Hepatocyte (in vitro differentiated cells): ENCODE data around the gene CRBN. TPM values are rescaled to one million over a fixed set of nuclear protein-coding genes. Genes with fewer than 3 reads are reported as not detected.

Experiments
- DNase-seq: peaks from one replicate; pipeline ENCODE4 v3.0.0-alpha.2; 2016; ENCODE audit warnings: low spot score
- H2AFZ ChIP-seq: fragments of 200-600 bp; sonication (generic); 2 replicates; pipeline ENCODE4 v1.6.0; 2016; ENCODE audit warnings: antibody characterized with exemption, mild to moderate bottlenecking
- H3K27ac ChIP-seq: fragments of 200-600 bp; sonication (generic); 2 replicates; pipeline ENCODE4 v1.5.1; 2016; ENCODE audit warnings: mild to moderate bottlenecking
- H3K27me3 ChIP-seq: fragments of 200-600 bp; sonication (generic); 2 replicates; pipeline ENCODE4 v1.6.1; 2016
- H3K36me3 ChIP-seq: fragments of 200-600 bp; sonication (generic); replicated peaks from 2 replicates; pipeline ENCODE4 v1.5.1; 2016; ENCODE audit warnings: low read depth; ENCODE audit not compliant: insufficient read depth
- H3K4me1 ChIP-seq: fragments of 200-600 bp; sonication (generic); 2 replicates; pipeline ENCODE4 v1.5.1; 2016; ENCODE audit warnings: mild to moderate bottlenecking, moderate library complexity; ENCODE audit not compliant: insufficient read depth
- H3K4me2 ChIP-seq: fragments of 200-600 bp; sonication (generic); 2 replicates; pipeline ENCODE4 v1.6.0; 2016
- H3K4me3 ChIP-seq: fragments of 200-600 bp; sonication (generic); 2 replicates; pipeline ENCODE4 v1.5.1; 2016; ENCODE audit warnings: mild to moderate bottlenecking
- H3K79me2 ChIP-seq: fragments of 200-600 bp; sonication (generic); 2 replicates; pipeline ENCODE4 v1.6.0; 2017; ENCODE audit warnings: mild to moderate bottlenecking
- H3K9me2 ChIP-seq: fragments of 200-600 bp; sonication (generic); replicated peaks from 2 replicates; pipeline ENCODE4 v1.6.0; 2017; ENCODE audit warnings: mild to moderate bottlenecking; ENCODE audit not compliant: insufficient read depth
- H3K9me3 ChIP-seq: fragments of 200-600 bp; sonication (generic); 2 replicates; pipeline ENCODE4 v1.5.1; 2016; ENCODE audit warnings: low read depth, mild to moderate bottlenecking
- H4K20me1 ChIP-seq: fragments of 200-600 bp; sonication (generic); 2 replicates; pipeline ENCODE4 v1.6.0; 2016; ENCODE audit warnings: mild to moderate bottlenecking; ENCODE audit not compliant: insufficient read depth, poor library complexity, severe bottlenecking
- EZH2 ChIP-seq: fragments of 200-600 bp; sonication (generic); IDR thresholded peaks from 2 replicates; pipeline ENCODE4 v1.6.1; 2016; ENCODE audit warnings: antibody characterized with exemption, mild to moderate bottlenecking, borderline replicate concordance
- EZH2phosphoT487 ChIP-seq: fragments of 200-600 bp; sonication (generic); IDR thresholded peaks from one replicate; pipeline ENCODE4 v1.6.1; 2018; ENCODE audit warnings: antibody characterized with exemption, mild to moderate bottlenecking, low read depth, moderate library complexity; ENCODE audit not compliant: unreplicated experiment, severe bottlenecking
- WGBS: methylation state at CpG from one replicate; pipeline ENCODE4 v1.1.6; 2016; ENCODE audit warnings: low lambda C conversion rate; ENCODE audit errors: missing lambda C conversion rate; 5-methylcytosine and 5-hydroxymethylcytosine counted together
- polyA plus RNA-seq: library from polyadenylated mRNA; unstranded; fragments of >200 nt; fragmentation: Nextera tagmentation; extraction: Ambion mirVana; gene quantifications from 2 replicates; pipeline ENCODE4 v1.2.1, GENCODE V29; 2016
- total RNA-seq: library from RNA; depleted of rRNA; stranded (reverse); fragments of >200 nt; gene quantifications from 2 replicates; pipeline ENCODE4 v1.2.3, GENCODE V29; 2014
- TF ChIP-seq, protein P1 (sequence below): fragments of 200-600 bp; sonication (generic); IDR thresholded peaks from 2 replicates; pipeline ENCODE4 v1.5.1; 2016; ENCODE audit warnings: antibody characterized with exemption, mild to moderate bottlenecking; ENCODE audit not compliant: poor library complexity

CRBN gene
- total and polyA plus RNA-seq, 2 experiments from 2014 or later, result 29.8 to 62.7 TPM

DNA sequence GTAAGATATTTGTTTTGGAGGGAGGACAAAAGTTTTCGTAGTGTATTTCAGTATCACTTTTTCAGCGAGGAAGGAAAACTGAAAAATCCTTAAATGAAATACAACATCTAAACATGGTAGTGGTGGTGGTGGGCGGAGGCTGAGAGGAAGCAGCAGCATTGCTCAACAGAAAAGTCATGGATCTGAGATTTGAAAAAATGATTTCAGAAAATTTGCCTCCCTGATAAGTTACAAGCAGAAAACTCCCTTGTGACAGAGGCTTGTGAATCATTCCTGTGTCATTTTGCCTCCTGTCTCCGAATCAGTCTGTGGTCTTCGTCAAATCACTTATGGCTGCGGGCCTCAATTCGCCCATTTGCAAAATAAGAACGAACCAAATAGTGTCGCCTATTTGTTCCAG, 965 bp upstream of the CRBN start:
- no peak overlapping the region for H3K4me2 ChIP-seq

DNA sequence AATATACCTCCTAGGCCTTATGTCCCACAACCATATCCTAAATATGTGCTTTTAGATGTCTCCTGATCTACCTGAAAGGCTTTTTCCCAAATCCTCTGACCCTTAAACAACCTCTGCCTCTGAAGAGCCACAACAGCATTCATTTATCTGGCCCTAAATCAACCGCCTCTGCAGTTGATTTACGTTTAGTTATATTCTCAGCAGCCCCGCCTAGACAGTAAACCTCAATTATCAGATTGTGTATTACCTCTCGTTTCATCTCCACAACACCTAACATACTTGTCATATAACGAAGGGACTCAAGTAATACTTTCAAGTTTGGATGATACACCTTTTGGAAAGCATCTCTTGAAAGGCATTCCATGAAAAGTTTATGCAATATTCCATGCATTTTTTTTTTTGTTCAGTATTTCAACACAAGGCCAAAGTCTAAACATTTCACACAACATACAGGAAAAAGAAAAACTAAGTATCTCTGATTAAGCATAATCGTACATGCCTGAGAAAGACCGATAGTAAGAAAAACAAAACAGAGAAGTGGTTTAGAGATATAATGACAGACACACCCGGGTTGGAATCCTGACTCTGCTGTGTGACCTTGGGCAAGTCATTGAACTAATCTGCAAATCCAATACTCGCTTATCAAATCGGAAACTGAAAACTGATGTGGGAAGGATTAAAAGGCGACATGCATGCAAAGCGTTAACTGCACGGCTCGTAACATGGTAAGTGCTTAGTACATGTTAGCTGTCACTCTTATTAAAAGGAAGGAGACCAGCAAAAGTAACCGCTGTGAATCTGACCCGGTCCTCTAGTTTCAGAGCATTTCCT, 778 bp downstream of the CRBN start:
- TF ChIP-seq EZH2phosphoT487 (no peak), EZH2 (no peak)
- TF ChIP-seq, protein P1, sequence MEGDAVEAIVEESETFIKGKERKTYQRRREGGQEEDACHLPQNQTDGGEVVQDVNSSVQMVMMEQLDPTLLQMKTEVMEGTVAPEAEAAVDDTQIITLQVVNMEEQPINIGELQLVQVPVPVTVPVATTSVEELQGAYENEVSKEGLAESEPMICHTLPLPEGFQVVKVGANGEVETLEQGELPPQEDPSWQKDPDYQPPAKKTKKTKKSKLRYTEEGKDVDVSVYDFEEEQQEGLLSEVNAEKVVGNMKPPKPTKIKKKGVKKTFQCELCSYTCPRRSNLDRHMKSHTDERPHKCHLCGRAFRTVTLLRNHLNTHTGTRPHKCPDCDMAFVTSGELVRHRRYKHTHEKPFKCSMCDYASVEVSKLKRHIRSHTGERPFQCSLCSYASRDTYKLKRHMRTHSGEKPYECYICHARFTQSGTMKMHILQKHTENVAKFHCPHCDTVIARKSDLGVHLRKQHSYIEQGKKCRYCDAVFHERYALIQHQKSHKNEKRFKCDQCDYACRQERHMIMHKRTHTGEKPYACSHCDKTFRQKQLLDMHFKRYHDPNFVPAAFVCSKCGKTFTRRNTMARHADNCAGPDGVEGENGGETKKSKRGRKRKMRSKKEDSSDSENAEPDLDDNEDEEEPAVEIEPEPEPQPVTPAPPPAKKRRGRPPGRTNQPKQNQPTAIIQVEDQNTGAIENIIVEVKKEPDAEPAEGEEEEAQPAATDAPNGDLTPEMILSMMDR, result no peak
- Histone ChIP-seq H4K20me1 (peaks cover 31% of the 10 kb centered on the region), H3K27me3 (no peaks in the 10 kb centered on the region), H3K4me1 (peaks cover 13% of the 10 kb centered on the region), H2AFZ (peak overlapping the region; percentile 95), H3K4me2 (peak overlapping the region; percentile 96), H3K4me3 (peak overlapping the region; percentile 100), H3K9me2 (no peaks in the 10 kb centered on the region), H3K79me2 (peaks cover 44% of the 10 kb centered on the region), H3K27ac (peak overlapping the region; percentile 83), H3K9me3 (no peaks in the 10 kb centered on the region), H3K36me3 (no peaks in the 10 kb centered on the region)
- DNase-seq, result no peak
- WGBS, result 40% methylated on average over 16 of the region's 16 CpGs

More for the DNA sequence above, 965 bp upstream of the CRBN start:
- Histone ChIP-seq H3K9me3 (no peaks in the 10 kb centered on the region), H3K4me1 (peaks cover 13% of the 10 kb centered on the region), H2AFZ (peak overlapping the region; percentile 50), H3K27ac (no peak overlapping the region), H3K36me3 (no peaks in the 10 kb centered on the region), H3K9me2 (no peaks in the 10 kb centered on the region), H3K27me3 (no peaks in the 10 kb centered on the region), H3K4me3 (no peak overlapping the region), H3K79me2 (peaks cover 40% of the 10 kb centered on the region), H4K20me1 (peaks cover 31% of the 10 kb centered on the region)
- no peak for TF ChIP-seq EZH2
- TF ChIP-seq, protein P1, result no peak
- no peak for TF ChIP-seq EZH2phosphoT487
- WGBS, result 76% methylated on average over 9 of the region's 9 CpGs
- no peak for DNase-seq

DNA sequence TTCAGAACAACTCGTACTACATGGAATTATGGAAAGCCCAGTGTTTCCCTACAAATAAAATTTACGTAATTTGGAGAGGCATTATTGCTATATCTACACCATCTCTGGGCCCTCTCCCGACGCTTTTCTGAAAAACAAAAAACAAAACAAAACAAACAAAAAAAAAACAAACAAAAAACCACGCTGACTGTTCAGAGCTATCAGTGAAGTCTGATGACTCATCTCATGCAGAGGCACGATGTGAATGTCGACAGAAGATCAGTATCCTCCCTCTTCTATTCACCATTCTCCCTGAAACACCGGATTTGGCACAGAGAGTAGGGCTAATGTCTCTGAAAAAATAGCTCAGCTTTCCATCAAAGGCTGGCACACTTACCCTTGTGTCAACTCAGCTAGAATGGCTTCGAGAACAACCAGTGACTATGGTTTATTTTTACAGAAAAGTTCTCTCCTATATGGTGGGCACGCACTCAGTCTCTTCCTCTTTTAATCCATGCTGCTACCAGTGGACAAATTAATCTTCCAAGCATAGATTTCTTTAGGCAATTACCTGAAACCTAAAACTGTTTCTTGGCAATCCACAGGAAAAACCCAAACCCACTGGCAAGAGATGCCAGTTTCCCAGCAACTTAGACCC, 1.5 kb downstream of the CRBN start:
- TF ChIP-seq EZH2phosphoT487 (no peak), EZH2 (no peak)
- H3K9me3 ChIP-seq, result no peaks in the 10 kb centered on the region
- H3K4me2 ChIP-seq, result peak overlapping the region; percentile 96
- WGBS, result 72% methylated on average over 10 of the region's 10 CpGs
- H3K4me3 ChIP-seq, result no peak overlapping the region
- no peaks in the 10 kb centered on the region for H3K36me3 ChIP-seq
- peaks cover 31% of the 10 kb centered on the region for H4K20me1 ChIP-seq
- no peaks in the 10 kb centered on the region for H3K27me3 ChIP-seq
- H2AFZ ChIP-seq, result no peak overlapping the region
- peaks cover 44% of the 10 kb centered on the region for H3K79me2 ChIP-seq
- no peak overlapping the region for H3K27ac ChIP-seq
- no peaks in the 10 kb centered on the region for H3K9me2 ChIP-seq
- peaks cover 13% of the 10 kb centered on the region for H3K4me1 ChIP-seq
- DNase-seq, result no peak

DNA sequence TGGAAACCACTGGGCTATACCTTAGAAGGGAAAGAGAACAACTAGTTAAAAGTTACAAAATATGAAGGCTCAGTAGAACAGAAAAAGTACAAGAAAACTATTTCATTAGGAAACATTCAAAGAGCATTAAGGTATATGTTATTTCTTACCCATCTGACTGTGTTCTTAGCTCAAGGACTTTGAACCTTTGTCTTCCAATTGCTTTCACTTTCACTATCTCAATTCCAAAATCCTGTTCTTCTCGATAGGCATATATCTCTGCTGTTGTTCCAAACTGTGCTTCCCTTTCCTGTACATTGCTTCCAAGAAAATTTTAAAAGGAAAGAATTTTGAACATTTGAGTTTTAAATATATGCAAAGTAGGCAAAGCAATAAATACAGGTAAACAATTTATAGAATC, 6.9 kb downstream of the CRBN start:
- no peak overlapping the region for H3K27ac ChIP-seq
- H3K9me3 ChIP-seq, result no peaks in the 10 kb centered on the region
- H4K20me1 ChIP-seq, result peaks cover 17% of the 10 kb centered on the region
- no peaks in the 10 kb centered on the region for H3K27me3 ChIP-seq
- 85% methylated on average over 1 of the region's 1 CpG for WGBS
- H3K4me3 ChIP-seq, result no peak overlapping the region
- peaks cover 25% of the 10 kb centered on the region for H3K79me2 ChIP-seq
- DNase-seq, result no peak
- no peaks in the 10 kb centered on the region for H3K4me1 ChIP-seq
- no peaks in the 10 kb centered on the region for H3K9me2 ChIP-seq
- H3K4me2 ChIP-seq, result no peak overlapping the region
- H3K36me3 ChIP-seq, result no peaks in the 10 kb centered on the region
- no peak overlapping the region for H2AFZ ChIP-seq
- TF ChIP-seq EZH2, result no peak
- TF ChIP-seq, protein P1, result no peak
- TF ChIP-seq EZH2phosphoT487, result no peak
